Endothelial cell of umbilical vein (primary cell): ENCODE measurements around the gene BCL2L2. TPM values are rescaled to one million over a fixed set of nuclear protein-coding genes. Genes with fewer than 3 reads are reported as not detected.

Experiments
- BruUV-seq: library from RNA; stranded (reverse); fragments of 400-500 nt; replicated peaks from 2 replicates; lab custom pipeline; 2021; lab: Mats Ljungman, UMichigan
- CTCF ChIA-PET: fragments of 300-600, 350-600 bp; sonication (Branson Sonifier 250); formaldehyde crosslinking; loops from one replicate; lab custom pipeline; 2021; ENCODE audit warnings: antibody characterized with exemption, inconsistent platforms; lab: Charles Lee
- POLR2A ChIA-PET: fragments of 300-600, 350-600 bp; sonication (Branson Sonifier 250); formaldehyde crosslinking; loops from one replicate; lab custom pipeline; 2021; ENCODE audit warnings: antibody characterized with exemption, inconsistent platforms; lab: Charles Lee
- DNase-seq: peaks from one replicate; pipeline ENCODE4 v3.0.0-alpha.2; 2011; ENCODE audit warnings: low read depth, low spot score
- FAIRE-seq: peaks from 2 replicates; lab custom pipeline; 2011; peaks lifted over from hg19 to GRCh38; lab: Jason Lieb, UNC
- H2AFZ ChIP-seq: 2 replicates; pipeline ENCODE4 v1.6.0; 2012; ENCODE audit warnings: low read depth, low read length, control low read depth, inconsistent platforms
- H3K27ac ChIP-seq: 2 replicates; pipeline ENCODE4 v1.5.1; 2011; ENCODE audit warnings: low read depth, mild to moderate bottlenecking, control low read depth, low read length, moderate library complexity; ENCODE audit not compliant: insufficient read depth
- H3K27me3 ChIP-seq, 2 experiments: 2 replicates each; pipeline versions ENCODE4 v1.6.0 to v1.6.1; 2011; ENCODE audit warnings: low read length in 2 of 2, mixed read lengths in 1 of 2; ENCODE audit not compliant: control insufficient read depth in 2 of 2, insufficient read depth in 2 of 2
- H3K36me3 ChIP-seq, 2 experiments: 2 replicates in 1 of 2; 3 replicates in 1 of 2; pipeline ENCODE4 v1.5.1; 2011; ENCODE audit warnings: low read length in 2 of 2, mild to moderate bottlenecking in 1 of 2, moderate library complexity in 1 of 2; ENCODE audit not compliant: control insufficient read depth in 2 of 2, insufficient read depth in 2 of 2; ENCODE audit errors: extremely low read depth in 1 of 2
- H3K4me1 ChIP-seq: 3 replicates; pipeline ENCODE4 v1.5.1; 2011; ENCODE audit warnings: mild to moderate bottlenecking, low read length; ENCODE audit not compliant: control insufficient read depth, insufficient read depth; ENCODE audit errors: extremely low read depth
- H3K4me2 ChIP-seq: 2 replicates; pipeline ENCODE4 v1.6.1; 2011; ENCODE audit warnings: low read length, control low read depth, mixed read lengths; ENCODE audit not compliant: insufficient read depth
- H3K4me3 ChIP-seq, 3 experiments: fragments of 200-600 bp in 1 of 3; sonication (generic), shearing (Covaris generic) in 1 of 3; replicated peaks in 1 of 3; 2 replicates each; pipeline ENCODE4 v1.5.1; 2011 to 2016; ENCODE audit warnings: control low read depth in 3 of 3, low read length in 3 of 3, mild to moderate bottlenecking in 2 of 3, inconsistent platforms in 1 of 3, low read depth in 1 of 3, moderate library complexity in 1 of 3; ENCODE audit not compliant: insufficient read depth in 1 of 3
- H3K79me2 ChIP-seq: 2 replicates; pipeline ENCODE4 v1.6.0; 2012; ENCODE audit warnings: low read length, inconsistent platforms; ENCODE audit not compliant: control insufficient read depth, insufficient read depth
- H3K9ac ChIP-seq: replicated peaks from 2 replicates; pipeline ENCODE3; 2011; ENCODE audit warnings: low read length, control low read depth; ENCODE audit not compliant: insufficient read depth; ENCODE audit errors: extremely low read depth
- H3K9me1 ChIP-seq: replicated peaks from 3 replicates; pipeline ENCODE4 v1.6.0; 2011; ENCODE audit warnings: mild to moderate bottlenecking, low read length; ENCODE audit not compliant: control insufficient read depth, insufficient read depth; ENCODE audit errors: extremely low read depth
- H3K9me3 ChIP-seq: replicated peaks from 2 replicates; pipeline ENCODE4 v1.5.1; 2012; ENCODE audit warnings: low read length, inconsistent platforms; ENCODE audit not compliant: control insufficient read depth, insufficient read depth
- H4K20me1 ChIP-seq: replicated peaks from 2 replicates; pipeline ENCODE3; 2011; ENCODE audit warnings: mild to moderate bottlenecking, low read length; ENCODE audit not compliant: control insufficient read depth, insufficient read depth; ENCODE audit errors: extremely low read depth
- CTCF ChIP-seq, 2 donors: IDR thresholded peaks; 1 replicate in 1 of 2; 2 replicates in 1 of 2; pipeline ENCODE4 v1.5.1; 2011; ENCODE audit warnings: low read length in 2 of 2, mild to moderate bottlenecking in 2 of 2, moderate library complexity in 2 of 2, control low read depth in 1 of 2, inconsistent platforms in 1 of 2, low read depth in 1 of 2; ENCODE audit not compliant: insufficient read depth in 1 of 2; ENCODE audit errors: extremely low read depth in 1 of 2
- EZH2 ChIP-seq: IDR thresholded peaks from 2 replicates; pipeline ENCODE4 v1.6.1; 2012; ENCODE audit warnings: borderline replicate concordance, low read depth, mild to moderate bottlenecking, moderate library complexity, low read length, inconsistent platforms; ENCODE audit not compliant: severe bottlenecking
- FOS ChIP-seq: IDR thresholded peaks from 2 replicates; pipeline ENCODE4 v1.6.1; 2011; ENCODE audit warnings: mild to moderate bottlenecking, low read length, moderate library complexity, borderline replicate concordance; ENCODE audit not compliant: insufficient read depth
- GATA2 ChIP-seq: IDR thresholded peaks from 2 replicates; pipeline ENCODE4 v1.7.0; 2011; ENCODE audit warnings: low read depth, mild to moderate bottlenecking, moderate library complexity, mixed read lengths, low read length; ENCODE audit not compliant: insufficient read length, insufficient read depth
- JUN ChIP-seq: IDR thresholded peaks from 2 replicates; pipeline ENCODE4 v1.6.1; 2011; ENCODE audit warnings: borderline replicate concordance, low read depth; ENCODE audit not compliant: insufficient read length, insufficient read depth
- MYC ChIP-seq: IDR thresholded peaks from one replicate; pipeline ENCODE4 v1.6.1; 2011; ENCODE audit warnings: mild to moderate bottlenecking, low read depth, low read length
- POLR2AphosphoS5 ChIP-seq: IDR thresholded peaks from 2 replicates; pipeline ENCODE4 v1.6.1; 2012; ENCODE audit warnings: low read depth, mild to moderate bottlenecking, control low read depth, low read length, moderate library complexity; ENCODE audit not compliant: insufficient read depth
- dilution Hi-C: fragments of 300-500 bp; cut with MboI; formaldehyde crosslinking; loops from one replicate; pipeline ENCODE4 v1.15.0; 2019; ENCODE audit warnings: low sequenced_read_pairs; ENCODE audit not compliant: extremely low pct_ligation_motif_present
- intact Hi-C: fragments of 100-400 bp; cut with micrococcal nuclease; formaldehyde crosslinking; loops from one replicate; pipeline ENCODE4 v1.10.0; 2022
- polyA plus RNA-seq, 4 experiments: library from polyadenylated mRNA; depleted of rRNA in 3 of 4; stranded (reverse) in 3 of 4; unstranded in 1 of 4; fragments of >200 nt; gene quantifications; 2 replicates each; pipeline versions ENCODE4 v1.2.1 to v1.2.3, GENCODE V29; 2011 to 2012; ENCODE audit warnings: missing spikeins in 1 of 4
- total RNA-seq: library from RNA; stranded (reverse); gene quantifications from 2 replicates; pipeline ENCODE4 v1.2.3, GENCODE V29; 2021

BCL2L2 gene
- total and polyA plus RNA-seq, 2 donors (not counting 3 experiments of a cell fraction or from before 2014, with no cell fraction given), result 19.9 to 24.3 TPM

GRCh38 chr14:23356662-23357061 is 50.0 kb downstream of the BCL2L2 start:
- CTCF ChIA-PET, result no interaction called here
- no peaks in the 10 kb centered on the region for H3K36me3 ChIP-seq
- POLR2A ChIA-PET, result no interaction called here
- dilution Hi-C loops (no loop called here), intact Hi-C loops (no loop called here)
- H3K27ac ChIP-seq, result no peak overlapping the region
- no peak overlapping the region for H3K9ac ChIP-seq
- H3K4me3 ChIP-seq, result no peak overlapping the region
- no peaks in the 10 kb centered on the region for H3K79me2 ChIP-seq
- BruUV-seq, result no TSS peak
- no peaks in the 10 kb centered on the region for H3K9me1 ChIP-seq
- no peak for FAIRE-seq
- peaks cover 22 to 25% of the 10 kb centered on the region in 2 experiments for H3K27me3 ChIP-seq
- H2AFZ ChIP-seq, result no peak overlapping the region
- no peak for DNase-seq
- no peaks in the 10 kb centered on the region for H3K4me1 ChIP-seq
- H3K4me2 ChIP-seq, result no peak overlapping the region
- H3K9me3 ChIP-seq, result no peaks in the 10 kb centered on the region
- H4K20me1 ChIP-seq, result no peaks in the 10 kb centered on the region
- TF ChIP-seq FOS (no peak), EZH2 (no peak), MYC (no peak), POLR2AphosphoS5 (no peak), JUN (no peak), CTCF (IDR thresholded peaks at IDR 0.05; ENCODE audit: extremely low read depth in 1 of 2, insufficient read depth in 1 of 2, low read depth in 1 of 2, low read length in 2 of 2) (no peak), GATA2 (no peak)
